GM12875 (cell line): ENCODE measurements around the gene DAP3.
"Not testable (repeated sequence)": the region's sequence is repeated elsewhere in the genome, so short reads cannot be mapped to it uniquely, and the experiment has no call there.

Experiments
- H3K4me3 ChIP-seq: one replicate; pipeline ENCODE4 v1.5.1; 2011; ENCODE audit warnings: low read depth, low read length, control low read depth
- TF ChIP-seq, protein P1 (sequence below): IDR thresholded peaks from 2 replicates; pipeline ENCODE4 v1.5.1; 2011; ENCODE audit warnings: low read depth, mild to moderate bottlenecking, control low read depth, inconsistent platforms, low read length, moderate library complexity, borderline replicate concordance; ENCODE audit not compliant: insufficient read depth

DAP3 gene

DNA sequence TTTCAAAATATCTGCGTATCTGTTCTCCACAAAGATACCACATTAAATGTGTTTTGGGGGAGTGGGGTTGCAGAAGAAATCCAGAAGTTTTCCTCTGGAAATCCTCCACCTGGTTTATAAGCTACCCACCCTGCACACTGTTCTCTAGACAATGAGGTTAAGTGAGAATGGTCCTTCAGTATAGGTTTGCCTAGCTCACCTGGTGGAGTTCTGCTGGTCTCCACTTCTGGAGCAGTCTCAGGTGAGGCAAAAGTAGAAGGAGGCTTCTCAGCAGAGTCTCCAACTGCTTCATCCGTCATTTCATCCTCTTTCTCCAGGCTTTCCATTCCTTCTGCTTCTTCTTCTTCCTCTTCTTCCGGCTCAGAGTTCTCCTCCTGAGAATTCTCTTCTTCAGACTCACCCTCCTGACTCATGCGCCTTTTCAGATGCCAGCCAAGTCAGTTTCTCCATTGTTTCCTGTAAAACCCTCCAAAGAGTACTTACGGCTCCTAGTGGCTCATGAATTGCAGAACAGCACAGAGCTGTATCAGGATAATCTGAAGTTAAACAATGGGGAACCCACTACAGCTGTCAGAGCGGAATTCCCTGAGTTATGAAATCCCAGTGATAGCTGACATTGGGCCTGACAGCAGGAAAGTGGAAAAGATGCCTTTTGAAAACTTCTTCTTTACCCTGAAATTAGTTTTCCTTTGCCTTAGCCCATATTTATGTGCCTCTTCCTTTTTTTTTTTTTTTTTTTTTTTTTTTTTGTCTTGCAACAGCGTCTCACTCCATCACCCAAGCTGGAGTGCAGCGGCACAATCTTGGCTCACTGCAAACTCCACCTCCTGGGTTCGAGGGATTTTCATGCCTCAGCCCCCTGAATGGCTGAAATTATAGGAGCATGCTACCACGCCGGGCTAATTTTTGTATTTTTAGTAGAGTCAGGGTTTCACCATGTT lies 40.4 kb upstream of the DAP3 start:
- H3K4me3 ChIP-seq: no peak overlapping the region
- TF ChIP-seq, protein P1, sequence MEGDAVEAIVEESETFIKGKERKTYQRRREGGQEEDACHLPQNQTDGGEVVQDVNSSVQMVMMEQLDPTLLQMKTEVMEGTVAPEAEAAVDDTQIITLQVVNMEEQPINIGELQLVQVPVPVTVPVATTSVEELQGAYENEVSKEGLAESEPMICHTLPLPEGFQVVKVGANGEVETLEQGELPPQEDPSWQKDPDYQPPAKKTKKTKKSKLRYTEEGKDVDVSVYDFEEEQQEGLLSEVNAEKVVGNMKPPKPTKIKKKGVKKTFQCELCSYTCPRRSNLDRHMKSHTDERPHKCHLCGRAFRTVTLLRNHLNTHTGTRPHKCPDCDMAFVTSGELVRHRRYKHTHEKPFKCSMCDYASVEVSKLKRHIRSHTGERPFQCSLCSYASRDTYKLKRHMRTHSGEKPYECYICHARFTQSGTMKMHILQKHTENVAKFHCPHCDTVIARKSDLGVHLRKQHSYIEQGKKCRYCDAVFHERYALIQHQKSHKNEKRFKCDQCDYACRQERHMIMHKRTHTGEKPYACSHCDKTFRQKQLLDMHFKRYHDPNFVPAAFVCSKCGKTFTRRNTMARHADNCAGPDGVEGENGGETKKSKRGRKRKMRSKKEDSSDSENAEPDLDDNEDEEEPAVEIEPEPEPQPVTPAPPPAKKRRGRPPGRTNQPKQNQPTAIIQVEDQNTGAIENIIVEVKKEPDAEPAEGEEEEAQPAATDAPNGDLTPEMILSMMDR: no peak

DNA sequence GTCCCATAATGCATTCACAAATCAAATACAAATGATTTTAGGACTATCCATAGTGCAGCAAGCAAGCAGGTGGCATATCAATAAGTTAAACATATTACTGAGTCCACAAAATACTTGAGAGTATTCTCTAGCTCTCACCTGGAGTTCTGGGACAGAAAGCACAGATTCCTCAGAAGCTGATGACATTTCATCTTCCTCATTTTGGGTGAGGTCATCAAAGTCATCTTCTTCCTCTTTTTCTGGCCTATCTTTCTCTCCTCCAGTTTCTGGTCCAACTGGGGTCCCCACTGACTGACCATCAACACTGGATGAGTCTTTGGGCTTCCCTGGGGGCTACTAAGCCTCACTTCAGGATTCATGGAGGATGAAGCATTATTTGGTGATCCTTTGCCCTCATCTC lies 39.2 kb upstream of the DAP3 start:
- TF ChIP-seq, protein P1: no peak
- no peak overlapping the region for H3K4me3 ChIP-seq

DNA sequence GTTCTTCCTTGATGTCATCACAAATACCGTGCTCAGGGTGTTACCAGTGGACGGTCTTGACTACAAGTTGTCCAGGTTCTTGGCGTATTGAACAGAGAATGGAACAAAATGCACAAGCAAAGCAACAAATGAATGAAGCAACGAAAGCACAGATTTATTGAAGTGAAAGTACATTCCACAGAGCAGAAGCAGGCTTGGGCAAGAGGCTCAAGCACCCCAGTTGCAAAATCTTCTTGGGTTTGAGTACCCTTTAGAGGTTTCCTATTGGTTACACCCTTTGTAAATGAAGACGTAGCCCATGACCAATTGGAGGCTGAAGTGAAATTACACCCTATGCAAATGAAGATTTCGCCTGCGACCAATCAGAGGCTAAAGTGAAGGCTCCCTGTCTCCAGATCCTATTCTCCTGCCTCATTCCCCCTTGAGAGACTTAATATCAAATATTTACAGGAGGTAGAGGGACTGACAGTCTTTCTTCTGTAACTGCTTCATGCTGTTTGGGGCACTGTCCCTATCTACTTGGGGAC lies 38.6 kb upstream of the DAP3 start:
- no peak overlapping the region for H3K4me3 ChIP-seq
- TF ChIP-seq, protein P1: no peak

DNA sequence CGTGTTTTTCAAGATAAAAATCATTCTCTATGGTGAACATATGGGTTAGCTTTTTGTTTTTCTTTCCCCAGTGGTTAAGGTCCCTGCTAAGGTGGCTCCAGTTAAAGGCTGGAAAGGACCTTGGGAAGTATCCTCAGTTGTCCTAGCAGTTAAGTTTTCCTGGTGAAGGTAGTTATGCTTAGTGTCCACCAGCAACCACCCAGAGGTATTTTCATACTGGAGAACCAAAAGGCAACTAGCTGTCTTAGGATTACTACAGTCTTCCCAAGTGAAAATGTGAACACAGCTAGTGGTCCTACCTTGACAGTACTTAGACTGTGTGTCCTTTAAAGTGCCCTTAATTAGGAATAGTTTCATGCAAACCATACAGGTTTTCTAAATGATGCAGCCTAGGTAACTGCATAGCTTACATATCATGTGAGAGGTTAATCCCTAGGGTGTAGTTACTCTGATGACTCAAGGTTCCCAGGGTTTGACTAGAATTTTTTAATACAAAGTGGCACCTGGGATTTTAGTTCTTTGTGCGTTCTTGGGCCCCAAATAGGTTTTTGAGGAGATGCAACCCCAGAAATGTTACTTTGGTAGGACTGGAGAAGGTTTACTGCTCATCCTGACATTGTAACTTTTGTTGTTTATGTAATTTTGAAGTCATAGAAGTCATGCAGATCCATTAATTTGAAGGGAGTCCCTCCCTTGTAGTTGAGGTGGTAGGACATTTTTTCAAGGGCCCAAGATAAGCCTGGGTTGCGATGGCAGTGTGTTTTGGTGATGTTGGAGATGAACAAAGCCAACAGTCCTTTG lies 36.8 kb upstream of the DAP3 start:
- H3K4me3 ChIP-seq: no peak overlapping the region
- TF ChIP-seq, protein P1: no peak

DNA sequence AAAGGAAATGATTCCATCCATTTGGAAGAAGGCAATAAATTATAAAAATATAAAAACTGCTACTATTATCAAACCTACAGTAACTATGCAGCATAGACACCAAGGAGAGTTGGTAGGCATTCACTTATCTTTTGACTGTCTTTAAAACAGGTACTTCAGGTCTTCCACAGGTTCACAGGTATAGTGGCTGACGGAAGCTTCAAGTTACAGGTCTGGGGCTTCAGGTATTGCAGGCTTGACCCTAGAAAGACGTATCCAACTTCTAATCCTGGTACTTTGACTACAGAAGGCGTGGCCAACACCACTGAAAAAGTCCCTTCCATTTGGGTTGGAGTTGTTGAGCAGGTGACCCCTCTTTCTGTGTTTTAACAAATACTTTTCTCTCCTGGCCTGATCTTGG lies 35.9 kb upstream of the DAP3 start:
- TF ChIP-seq, protein P1: no peak
- H3K4me3 ChIP-seq: no peak overlapping the region

DNA sequence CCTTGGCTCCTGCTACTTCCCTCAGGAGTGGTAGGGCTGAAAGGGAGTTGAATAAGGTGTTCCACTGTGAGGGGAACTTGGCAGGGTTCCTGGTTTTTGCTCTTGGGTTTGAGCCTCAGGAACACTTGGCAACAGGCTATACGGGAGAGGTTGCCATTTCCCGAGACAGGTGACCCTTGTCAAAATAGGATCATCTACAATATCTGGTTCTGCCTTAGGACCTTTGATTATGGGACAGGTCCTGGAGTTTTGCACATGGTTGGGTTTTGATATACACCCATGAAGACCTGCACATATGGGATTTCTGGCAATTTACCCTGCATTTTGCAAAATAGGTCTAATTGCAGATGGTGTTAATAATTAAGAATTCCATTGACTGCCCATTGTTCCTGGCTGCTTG lies 31.4 kb upstream of the DAP3 start:
- H3K4me3 ChIP-seq: no peak overlapping the region
- TF ChIP-seq, protein P1: no peak

DNA sequence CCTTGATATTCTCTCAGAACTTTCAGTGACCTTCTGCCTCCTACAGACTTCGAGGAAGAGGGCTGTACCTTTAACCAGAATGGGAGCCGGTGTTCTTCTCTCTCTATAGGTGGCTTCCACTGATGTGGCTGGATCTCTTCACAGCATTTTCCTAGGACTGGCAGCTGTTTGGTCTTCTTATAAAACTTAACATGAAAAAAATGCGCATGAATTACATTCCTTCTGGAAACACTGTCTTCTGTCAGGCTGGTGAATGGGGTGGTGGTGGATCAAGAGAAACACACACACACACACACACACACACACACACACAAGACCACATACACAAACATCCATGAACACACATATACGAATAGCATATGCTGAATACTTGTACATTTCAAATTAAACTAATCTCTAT lies 27.7 kb upstream of the DAP3 start:
- H3K4me3 ChIP-seq: not testable (repeated sequence)
